DLD1 (cell line): Measurements from ENCODE around the gene MNS1.

Experiments
- in situ Hi-C: cut with HindIII; loops from 2 replicates; pipeline ENCODE4 v1.10.0; 2017; ENCODE audit warnings: low sequenced_read_pairs

Gene MNS1

GRCh38 chr15:56464893-56465520 is at the start of gene MNS1:
Gene MNS1, minus strand, starts transcription at chr15:56465137. Its CDS starts 165 bp downstream, at chr15:56464972.
- in situ Hi-C loops, result no loop called here

- in situ Hi-C loops, result loop anchor here (25.0 kb wide), 1 partner anchor 791 kb away; no protein-coding TSS in a partner anchor
These were observed 31.7 kb upstream of the MNS1 start for GRCh38 chr15:56496635-56497034.

GRCh38 chr15:56495533-56495932 is 30.6 kb upstream of the MNS1 start:
- in situ Hi-C loops, result loop anchor here (25.0 kb wide), 1 partner anchor 792 kb away; no protein-coding TSS in a partner anchor

GRCh38 chr15:56495053-56495452 is 30.1 kb upstream of the MNS1 start:
- in situ Hi-C loops, result loop anchor here (25.0 kb wide), 1 partner anchor 792 kb away; no protein-coding TSS in a partner anchor

- in situ Hi-C loops, result loop anchor here (25.0 kb wide), 1 partner anchor 794 kb away; no protein-coding TSS in a partner anchor
These were observed 28.0 kb upstream of the MNS1 start for GRCh38 chr15:56492791-56493555.

GRCh38 chr15:56492236-56492635 is 27.3 kb upstream of the MNS1 start:
- in situ Hi-C loops, result loop anchor here (25.0 kb wide), 1 partner anchor 795 kb away; no protein-coding TSS in a partner anchor

GRCh38 chr15:56491110-56491722 is 26.3 kb upstream of the MNS1 start:
- in situ Hi-C loops, result loop anchor here (25.0 kb wide), 1 partner anchor 796 kb away; no protein-coding TSS in a partner anchor

GRCh38 chr15:56490461-56490860 is 25.5 kb upstream of the MNS1 start:
- in situ Hi-C loops, result loop anchor here (25.0 kb wide), 1 partner anchor 797 kb away; no protein-coding TSS in a partner anchor

GRCh38 chr15:56486206-56486605 is 21.3 kb upstream of the MNS1 start:
- in situ Hi-C loops, result loop anchor here (25.0 kb wide), 1 partner anchor 801 kb away; no protein-coding TSS in a partner anchor

- in situ Hi-C loops, result loop anchor here (25.0 kb wide), 1 partner anchor 802 kb away; no protein-coding TSS in a partner anchor
These were observed 20.5 kb upstream of the MNS1 start for GRCh38 chr15:56485426-56485825.

GRCh38 chr15:56484287-56484686 is 19.4 kb upstream of the MNS1 start:
- in situ Hi-C loops, result loop anchor here (25.0 kb wide), 1 partner anchor 803 kb away; no protein-coding TSS in a partner anchor

GRCh38 chr15:56475351-56475750 is 10.4 kb upstream of the MNS1 start:
- in situ Hi-C loops, result loop anchor here (25.0 kb wide), 1 partner anchor 812 kb away; no protein-coding TSS in a partner anchor

- in situ Hi-C loops, result no loop called here
These were observed 8.1 kb upstream of the MNS1 start for GRCh38 chr15:56473017-56473416.

GRCh38 chr15:56472278-56472677 is 7.3 kb upstream of the MNS1 start:
- in situ Hi-C loops, result no loop called here

- in situ Hi-C loops, result no loop called here
These were observed 6.6 kb upstream of the MNS1 start for GRCh38 chr15:56471440-56472069.

GRCh38 chr15:56469483-56469882 is 4.5 kb upstream of the MNS1 start:
- in situ Hi-C loops, result no loop called here

- in situ Hi-C loops, result no loop called here
These were observed 3.5 kb upstream of the MNS1 start for GRCh38 chr15:56468401-56468800.

- in situ Hi-C loops, result no loop called here
These were observed 2.7 kb upstream of the MNS1 start for GRCh38 chr15:56467616-56468015.

GRCh38 chr15:56460947-56461346 is 4.0 kb downstream of the MNS1 start:
- in situ Hi-C loops, result no loop called here

- in situ Hi-C loops, result no loop called here
These were observed 4.9 kb downstream of the MNS1 start for GRCh38 chr15:56460071-56460470.

- in situ Hi-C loops, result no loop called here
These were observed 5.8 kb downstream of the MNS1 start for GRCh38 chr15:56459096-56459495.
